Sigmoid colon (tissue), 4 donors: ENCODE data around the gene LARP4.

Source experiments
- CTCF ChIP-seq, 4 experiments: fragments of 450-650 bp in 3 of 4; fragments of 200-600 bp in 1 of 4; IDR thresholded peaks; one replicate each; pipeline ENCODE4 v1.5.1; 2016 to 2019; ENCODE audit warnings: antibody characterized with exemption in 4 of 4, mild to moderate bottlenecking in 3 of 4, moderate library complexity in 2 of 4
- POLR2A ChIP-seq, 2 donors: fragments of 450-650 bp; IDR thresholded peaks; one replicate each; pipeline ENCODE4 v1.6.1; 2016; ENCODE audit warnings: antibody characterized with exemption in 2 of 2, mild to moderate bottlenecking in 2 of 2, moderate library complexity in 2 of 2
- POLR2AphosphoS5 ChIP-seq, 4 donors: sonication (generic); formaldehyde crosslinking; IDR thresholded peaks; one replicate each; pipeline ENCODE4 v1.6.1; 2017; ENCODE audit warnings: antibody characterized with exemption in 4 of 4

DNA sequence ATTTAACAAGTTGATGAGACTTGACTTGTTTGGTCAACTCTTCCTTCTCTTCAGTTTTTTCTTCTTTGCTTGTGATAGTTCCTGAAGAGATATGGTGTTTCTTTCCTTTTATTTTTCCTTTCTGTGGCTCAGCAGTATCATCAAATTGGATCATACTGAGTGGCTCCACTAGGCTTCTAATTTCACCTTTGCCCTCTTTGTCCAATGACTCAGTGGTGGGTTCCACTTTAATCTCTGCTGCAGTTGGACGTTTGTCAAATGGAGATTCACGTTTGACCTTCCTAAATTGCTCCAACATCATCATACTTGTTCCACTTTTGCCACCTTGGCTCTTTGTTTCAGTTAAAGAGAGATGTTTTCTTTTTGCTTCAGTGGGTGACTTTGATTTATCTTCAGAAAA, 45.8 kb upstream of the LARP4 start:
- TF ChIP-seq POLR2A (IDR thresholded peaks at IDR 0.05), result no peak
- TF ChIP-seq POLR2AphosphoS5 (IDR thresholded peaks at IDR 0.05), result no peak
- TF ChIP-seq CTCF (IDR thresholded peaks at IDR 0.05), result no peak
